B cell (primary cell): Measurements from ENCODE around the gene PRKAG2. TPM values are rescaled to one million over a fixed set of nuclear protein-coding genes. Genes with fewer than 3 reads are reported as not detected.

Experiments
- ATAC-seq: fragments of 200-7000 bp; cut with Tn5 transposase; one replicate; pipeline ENCODE4 v1.10.0; 2021; ENCODE audit warnings: low read depth, mild to moderate bottlenecking, moderate number of reproducible peaks, moderate library complexity
- CTCF ChIA-PET: fragments of 350-600 bp; sonication (Branson Sonifier 250); formaldehyde crosslinking; loops from one replicate; lab custom pipeline; 2021; ENCODE audit warnings: antibody characterized with exemption, inconsistent platforms; lab: Charles Lee
- POLR2A ChIA-PET: fragments of 350-600 bp; sonication (Branson Sonifier 250); formaldehyde crosslinking; loops from one replicate; lab custom pipeline; 2021; ENCODE audit warnings: antibody characterized with exemption; lab: Charles Lee
- DNase-seq: peaks from one replicate; pipeline ENCODE4 v3.0.0; 2013
- H2AFZ ChIP-seq: 2 replicates; pipeline ENCODE4 v1.6.1; 2012; ENCODE audit warnings: mild to moderate bottlenecking, low read depth, low read length; ENCODE audit not compliant: insufficient read depth, poor library complexity, severe bottlenecking
- H3K27ac ChIP-seq, 2 donors: 1 replicate in 1 of 2; 2 replicates in 1 of 2; pipeline ENCODE4 v1.5.1; 2012 to 2013; ENCODE audit warnings: low read length in 2 of 2, mild to moderate bottlenecking in 2 of 2, moderate library complexity in 1 of 2
- H3K27me3 ChIP-seq, 4 experiments: fragments of 200-600 bp in 1 of 4; sonication (generic) in 1 of 4; replicated peaks in 1 of 4; 1 replicate in 2 of 4; 2 replicates in 2 of 4; pipeline versions ENCODE4 v1.6.1 to v1.7.0; 2013 to 2016; ENCODE audit warnings: low read length in 3 of 4, mild to moderate bottlenecking in 2 of 4, mixed read lengths in 1 of 4, moderate library complexity in 1 of 4; ENCODE audit not compliant: insufficient read depth in 4 of 4, control insufficient read depth in 3 of 4; ENCODE audit errors: control extremely low read depth in 1 of 4
- H3K36me3 ChIP-seq, 2 experiments: replicated peaks in 1 of 2; 1 replicate in 1 of 2; 2 replicates in 1 of 2; pipeline versions ENCODE4 v1.6.1 to v1.7.1; 2013; ENCODE audit warnings: low read length in 1 of 2; ENCODE audit not compliant: insufficient read depth in 2 of 2, control insufficient read depth in 1 of 2; ENCODE audit errors: control extremely low read depth in 1 of 2, extremely low read depth in 1 of 2
- H3K4me1 ChIP-seq, 2 donors: fragments of 200-600 bp in 1 of 2; sonication (generic) in 1 of 2; 1 replicate in 1 of 2; 2 replicates in 1 of 2; pipeline versions ENCODE4 v1.5.1 to v1.6.1; 2013 to 2017; ENCODE audit warnings: low read length in 2 of 2; ENCODE audit not compliant: control insufficient read depth in 2 of 2, insufficient read depth in 2 of 2
- H3K4me2 ChIP-seq: replicated peaks from 2 replicates; pipeline ENCODE3; 2012; ENCODE audit warnings: mild to moderate bottlenecking, low read depth, low read length; ENCODE audit not compliant: poor library complexity, severe bottlenecking
- H3K4me3 ChIP-seq, 5 experiments: fragments of 200-600 bp in 1 of 5; sonication (generic) in 1 of 5; 1 replicate in 3 of 5; 2 replicates in 2 of 5; pipeline versions ENCODE4 v1.5.1 to v1.7.0; 2011 to 2016; ENCODE audit warnings: low read length in 4 of 5, mild to moderate bottlenecking in 4 of 5, low read depth in 2 of 5, control low read depth in 1 of 5, moderate library complexity in 1 of 5; ENCODE audit not compliant: insufficient read depth in 1 of 5; ENCODE audit errors: control extremely low read depth in 1 of 5, extremely low read depth in 1 of 5
- H3K79me2 ChIP-seq: fragments of 200-600 bp; sonication (generic); one replicate; pipeline ENCODE4 v1.6.0; 2016; ENCODE audit warnings: low read length; ENCODE audit not compliant: control insufficient read depth, insufficient read depth
- H3K9ac ChIP-seq: fragments of 200-600 bp; sonication (generic); 2 replicates; pipeline ENCODE4 v1.6.1; 2017; ENCODE audit warnings: mild to moderate bottlenecking, low read length, moderate library complexity
- H3K9me3 ChIP-seq, 3 donors: one replicate each; pipeline versions ENCODE4 v1.6.1 to v1.7.1; 2013; ENCODE audit warnings: low read length in 2 of 3; ENCODE audit not compliant: control insufficient read depth in 2 of 3, insufficient read depth in 1 of 3; ENCODE audit errors: control extremely low read depth in 1 of 3
- H4K20me1 ChIP-seq: 2 replicates; pipeline ENCODE4 v1.6.0; 2012; ENCODE audit warnings: mild to moderate bottlenecking, low read length; ENCODE audit not compliant: insufficient read depth, control insufficient read depth, poor library complexity, severe bottlenecking
- H3K27ac Mint-ChIP-seq: one replicate; pipeline ENCODE4 v1.8.0; 2021; ENCODE audit warnings: mixed read lengths
- H3K27me3 Mint-ChIP-seq: one replicate; pipeline ENCODE4 v1.8.0; 2021; ENCODE audit warnings: mixed read lengths
- H3K4me1 Mint-ChIP-seq: one replicate; pipeline ENCODE4 v1.8.0; 2021; ENCODE audit warnings: mixed read lengths
- H3K4me3 Mint-ChIP-seq: one replicate; pipeline ENCODE4 v1.8.0; 2021; ENCODE audit warnings: mixed read lengths
- H3K9me3 Mint-ChIP-seq: one replicate; pipeline ENCODE4 v1.8.0; 2022; ENCODE audit warnings: mixed read lengths; ENCODE audit not compliant: insufficient read depth
- EZH2 ChIP-seq: IDR thresholded peaks from 2 replicates; pipeline ENCODE4 v1.6.1; 2012; ENCODE audit warnings: borderline replicate concordance, low read depth, mild to moderate bottlenecking, moderate library complexity, low read length; ENCODE audit not compliant: insufficient read depth, poor library complexity, severe bottlenecking
- WGBS: methylation state at CpG from one replicate; pipeline ENCODE4 v1.1.5; 2013; ENCODE audit warnings: missing lambda C conversion rate; ENCODE audit not compliant: insufficient coverage; 5-methylcytosine and 5-hydroxymethylcytosine counted together
- intact Hi-C: fragments of 100-400 bp; cut with micrococcal nuclease; formaldehyde crosslinking; loops from one replicate; pipeline ENCODE4 v1.10.0; 2022
- polyA plus RNA-seq: library from polyadenylated mRNA; depleted of rRNA; stranded (reverse); fragments of >200 nt; gene quantifications from 2 replicates; pipeline ENCODE4 v1.2.3, GENCODE V29; 2012
- total RNA-seq, 2 donors: library from RNA; stranded (reverse); fragments of 120-200 nt in 1 of 2; gene quantifications; 1 replicate in 1 of 2; 2 replicates in 1 of 2; pipeline versions ENCODE4 v1.2.3 to v1.2.4, GENCODE V29; 2013 to 2022
- TF ChIP-seq, protein P1 (sequence below): fragments of 200-600 bp; IDR thresholded peaks from one replicate; pipeline ENCODE4 v1.8.0; 2022; ENCODE audit warnings: antibody characterized with exemption, mild to moderate bottlenecking

PRKAG2 gene
- total and polyA plus RNA-seq, 2 donors (not counting 1 experiment from before 2014, with no cell fraction given): 22.1 to 56.3 TPM

DNA sequence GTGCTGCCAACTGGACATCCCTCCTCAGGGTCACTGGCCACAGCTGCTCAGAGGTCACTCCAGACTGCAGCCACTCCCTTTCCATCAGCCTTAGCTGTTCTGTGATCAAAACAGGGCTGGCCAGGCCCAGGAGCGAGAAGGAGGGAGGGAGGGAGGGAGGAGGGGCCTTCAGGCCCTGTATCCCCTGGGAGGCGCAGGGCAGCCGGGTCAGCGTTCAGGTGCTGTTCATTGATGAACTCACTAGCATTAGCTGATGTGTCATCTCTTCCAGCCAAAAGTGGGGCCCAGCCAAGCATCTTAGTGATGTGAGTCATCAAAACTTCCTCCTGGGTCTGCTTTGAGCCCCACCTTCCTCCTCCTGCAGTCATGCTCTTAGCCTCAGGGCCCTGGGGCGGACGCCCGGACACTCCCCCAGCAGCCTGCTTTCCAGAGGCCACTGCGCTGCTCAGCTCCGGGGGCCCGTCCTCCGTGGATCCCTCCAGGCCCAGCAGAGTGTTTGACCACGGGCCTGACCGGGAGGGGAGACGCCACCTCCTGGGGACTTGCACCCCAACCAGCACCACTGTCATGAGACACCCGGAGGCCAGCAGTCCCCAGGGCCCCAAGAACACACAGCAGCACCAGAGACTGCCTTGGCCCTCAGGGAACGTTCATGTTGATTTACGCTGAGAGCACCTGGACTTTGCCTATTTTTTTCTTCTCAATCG is 149.2 kb downstream of the PRKAG2 start:
- ChIA-PET POLR2A (interaction anchor here (0.9 kb wide), 1 partner anchor 95 kb away, joined by 3 read pairs; no protein-coding TSS in a partner anchor), CTCF (interaction anchor here (1.0 kb wide), 1 partner anchor 95 kb away, joined by 3 read pairs; no protein-coding TSS in a partner anchor)
- DNase-seq (peak; percentile 20), ATAC-seq (peak; percentile 82)
- Mint-ChIP-seq H3K9me3 (no peaks in the 10 kb centered on the region), H3K4me3 (no peak overlapping the region), H3K4me1 (peaks cover 34% of the 10 kb centered on the region), H3K27me3 (no peaks in the 10 kb centered on the region), H3K27ac (peak overlapping the region; percentile 46)
- intact Hi-C loops: loop anchor here (1.0 to 2.0 kb wide), 2 partner anchors 95 to 207 kb away; no protein-coding TSS in a partner anchor
- no peak overlapping the region for H2AFZ ChIP-seq
- TF ChIP-seq, protein P1, sequence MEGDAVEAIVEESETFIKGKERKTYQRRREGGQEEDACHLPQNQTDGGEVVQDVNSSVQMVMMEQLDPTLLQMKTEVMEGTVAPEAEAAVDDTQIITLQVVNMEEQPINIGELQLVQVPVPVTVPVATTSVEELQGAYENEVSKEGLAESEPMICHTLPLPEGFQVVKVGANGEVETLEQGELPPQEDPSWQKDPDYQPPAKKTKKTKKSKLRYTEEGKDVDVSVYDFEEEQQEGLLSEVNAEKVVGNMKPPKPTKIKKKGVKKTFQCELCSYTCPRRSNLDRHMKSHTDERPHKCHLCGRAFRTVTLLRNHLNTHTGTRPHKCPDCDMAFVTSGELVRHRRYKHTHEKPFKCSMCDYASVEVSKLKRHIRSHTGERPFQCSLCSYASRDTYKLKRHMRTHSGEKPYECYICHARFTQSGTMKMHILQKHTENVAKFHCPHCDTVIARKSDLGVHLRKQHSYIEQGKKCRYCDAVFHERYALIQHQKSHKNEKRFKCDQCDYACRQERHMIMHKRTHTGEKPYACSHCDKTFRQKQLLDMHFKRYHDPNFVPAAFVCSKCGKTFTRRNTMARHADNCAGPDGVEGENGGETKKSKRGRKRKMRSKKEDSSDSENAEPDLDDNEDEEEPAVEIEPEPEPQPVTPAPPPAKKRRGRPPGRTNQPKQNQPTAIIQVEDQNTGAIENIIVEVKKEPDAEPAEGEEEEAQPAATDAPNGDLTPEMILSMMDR: no peak
- no peak for TF ChIP-seq EZH2
- no peak overlapping the region for H3K4me3 ChIP-seq
- no peaks in the 10 kb centered on the region for H3K36me3 ChIP-seq
- peaks cover 16 to 35% of the 10 kb centered on the region in 2 donors for H3K4me1 ChIP-seq
- H3K27me3 ChIP-seq: no peaks in the 10 kb centered on the region
- H3K4me2 ChIP-seq: peak overlapping the region; percentile 22
- H3K79me2 ChIP-seq: peaks cover 5% of the 10 kb centered on the region
- H3K9ac ChIP-seq: no peak overlapping the region
- peaks cover 0 to 6% (median 0%) of the 10 kb centered on the region in 3 donors for H3K9me3 ChIP-seq
- 52% methylated on average over 17 of the region's 18 CpGs for WGBS
- H4K20me1 ChIP-seq: peaks cover 22% of the 10 kb centered on the region
- no peak overlapping the region for H3K27ac ChIP-seq
